SH-SY5Y (cell line): ENCODE results near the gene TIMM50.

Source experiments
- GATA2 ChIP-seq: IDR thresholded peaks from 2 replicates; pipeline ENCODE4 v1.6.1; 2011; ENCODE audit warnings: mild to moderate bottlenecking, low read depth, low read length
- GATA3 ChIP-seq: IDR thresholded peaks from 2 replicates; pipeline ENCODE4 v1.6.1; 2011; ENCODE audit warnings: low read depth, mild to moderate bottlenecking, low read length, moderate library complexity

GRCh38 chr19:39518458-39518857 is 37.8 kb downstream of the TIMM50 start:
- TF ChIP-seq GATA2, result no peak
- no peak for TF ChIP-seq GATA3
